ENCODE data around the gene AKAP6. TPM values are rescaled to one million over a fixed set of nuclear protein-coding genes. Genes with fewer than 3 reads are reported as not detected.
A peak's percentile ranks its signal among the peaks of the same experiment; 100 is the strongest.

Gene AKAP6
- total RNA-seq, 1 donor from 2014 or later, result 1.3 TPM

DNA sequence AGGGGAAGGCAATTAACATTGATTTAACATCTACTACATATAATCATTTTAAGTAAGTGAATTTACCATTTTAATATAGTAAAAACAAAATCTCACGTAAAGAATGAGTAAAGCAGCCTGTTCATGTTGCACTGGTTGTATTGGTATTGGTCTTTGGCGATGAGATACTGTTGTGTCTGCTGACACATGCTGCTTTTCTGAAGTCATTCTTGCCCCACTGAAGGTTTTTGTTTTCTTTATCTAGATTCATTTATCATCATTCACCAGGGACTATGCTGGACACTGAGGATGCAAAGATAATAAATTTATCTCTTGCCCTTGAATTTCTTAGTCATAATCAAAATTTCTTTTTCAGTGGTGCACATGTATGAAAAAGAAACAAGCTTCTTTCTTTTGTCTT lies 363.3 kb downstream of the AKAP6 start:
- DNase-seq (ENCODE audit: low read depth), result no peak
- Histone ChIP-seq H3K4me3 (ENCODE audit: low read depth, low read length) (no peak overlapping the region), H3K27me3 (ENCODE audit: control insufficient read depth, insufficient read depth, low read length) (no peaks in the 10 kb centered on the region), H3K36me3 (ENCODE audit: control insufficient read depth, insufficient read depth, low read length) (no peaks in the 10 kb centered on the region)
- TF ChIP-seq CTCF (IDR thresholded peaks at IDR 0.05; ENCODE audit: insufficient read depth, low read length, poor library complexity, severe bottlenecking), result no peak

- no peaks in the 10 kb centered on the region for H3K36me3 ChIP-seq (ENCODE audit: control insufficient read depth, insufficient read depth, low read length)
- peak; percentile 82 for DNase-seq (ENCODE audit: low read depth)
- no peak overlapping the region for H3K4me3 ChIP-seq (ENCODE audit: low read depth, low read length)
- H3K27me3 ChIP-seq (ENCODE audit: control insufficient read depth, insufficient read depth, low read length), result no peaks in the 10 kb centered on the region
- TF ChIP-seq CTCF (IDR thresholded peaks at IDR 0.05; ENCODE audit: insufficient read depth, low read length, poor library complexity, severe bottlenecking), result no peak
Measured at GRCh38 chr14:32693114-32693513, 364.0 kb downstream of the AKAP6 start.

DNA sequence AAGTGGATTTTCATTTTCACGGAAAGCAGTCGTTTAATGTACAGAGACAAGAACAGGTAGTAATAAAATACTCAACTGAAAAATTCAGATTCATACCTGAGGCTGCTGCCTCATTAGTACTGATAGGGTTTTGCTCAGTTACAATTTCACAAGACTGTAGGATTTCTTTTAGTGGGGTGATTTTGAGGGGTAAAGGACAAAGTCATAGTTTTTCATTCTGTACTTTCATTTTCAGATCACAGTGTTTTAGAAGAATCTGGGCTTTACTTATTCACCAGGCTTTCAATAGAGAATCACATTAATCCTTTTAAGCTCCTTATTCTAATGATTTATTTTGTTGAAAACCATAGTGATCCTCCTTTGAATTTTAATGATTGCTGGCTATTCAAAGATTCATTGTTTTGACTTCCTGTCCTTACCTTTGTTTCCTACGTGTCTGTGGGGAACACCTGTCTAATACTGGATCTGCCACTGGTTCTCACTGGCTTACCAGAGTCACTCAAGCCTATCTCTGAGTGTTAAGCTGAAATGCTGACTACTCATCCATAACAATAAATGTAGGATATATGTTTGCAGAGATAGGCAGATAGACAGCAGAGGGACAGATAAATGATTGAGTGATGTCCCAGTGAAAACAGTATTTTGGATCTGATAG lies 365.8 kb downstream of the AKAP6 start:
- H3K4me3 ChIP-seq (ENCODE audit: low read depth, low read length), result no peak overlapping the region
- no peaks in the 10 kb centered on the region for H3K27me3 ChIP-seq (ENCODE audit: control insufficient read depth, insufficient read depth, low read length)
- no peak for TF ChIP-seq CTCF (IDR thresholded peaks at IDR 0.05; ENCODE audit: insufficient read depth, low read length, poor library complexity, severe bottlenecking)
- no peaks in the 10 kb centered on the region for H3K36me3 ChIP-seq (ENCODE audit: control insufficient read depth, insufficient read depth, low read length)
- no peak for DNase-seq (ENCODE audit: low read depth)

DNA sequence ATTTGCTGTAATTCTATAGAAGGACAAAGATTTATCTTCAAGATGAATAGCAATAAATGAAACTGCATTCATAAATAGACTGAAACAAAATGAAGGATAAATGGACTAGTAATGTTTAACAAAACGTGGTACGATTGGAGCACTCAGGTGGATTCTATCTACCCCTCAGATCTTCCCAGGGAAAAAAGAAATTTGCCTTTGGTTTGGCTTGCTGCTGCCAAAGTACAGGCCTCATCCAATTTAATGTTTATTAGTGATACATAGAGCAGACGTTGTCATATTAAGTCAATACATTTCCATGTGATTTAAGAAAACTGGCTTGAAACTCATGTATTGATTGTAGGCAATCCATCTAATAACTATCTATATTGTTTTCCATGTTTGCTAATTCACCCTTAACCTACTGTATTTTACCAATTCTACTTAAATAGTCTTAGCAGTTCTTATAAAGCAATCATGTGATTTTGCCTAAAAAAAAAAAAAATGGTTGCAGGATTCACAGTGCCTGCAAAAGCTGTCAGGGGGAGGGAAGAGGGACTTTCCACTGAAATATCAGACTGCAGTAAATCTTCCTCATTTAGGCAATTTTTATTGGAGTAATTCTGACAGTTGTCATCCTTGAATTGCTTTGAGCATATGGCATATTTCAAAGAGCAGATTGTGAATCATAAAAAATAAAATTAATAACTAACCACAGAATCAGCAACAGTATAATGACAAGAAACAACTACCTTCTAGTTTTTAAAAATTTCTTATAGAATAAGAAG lies 367.4 kb downstream of the AKAP6 start:
- TF ChIP-seq CTCF (IDR thresholded peaks at IDR 0.05; ENCODE audit: insufficient read depth, low read length, poor library complexity, severe bottlenecking), result no peak
- no peak for DNase-seq (ENCODE audit: low read depth)
- H3K27me3 ChIP-seq (ENCODE audit: control insufficient read depth, insufficient read depth, low read length), result no peaks in the 10 kb centered on the region
- H3K4me3 ChIP-seq (ENCODE audit: low read depth, low read length), result no peak overlapping the region
- no peaks in the 10 kb centered on the region for H3K36me3 ChIP-seq (ENCODE audit: control insufficient read depth, insufficient read depth, low read length)

DNA sequence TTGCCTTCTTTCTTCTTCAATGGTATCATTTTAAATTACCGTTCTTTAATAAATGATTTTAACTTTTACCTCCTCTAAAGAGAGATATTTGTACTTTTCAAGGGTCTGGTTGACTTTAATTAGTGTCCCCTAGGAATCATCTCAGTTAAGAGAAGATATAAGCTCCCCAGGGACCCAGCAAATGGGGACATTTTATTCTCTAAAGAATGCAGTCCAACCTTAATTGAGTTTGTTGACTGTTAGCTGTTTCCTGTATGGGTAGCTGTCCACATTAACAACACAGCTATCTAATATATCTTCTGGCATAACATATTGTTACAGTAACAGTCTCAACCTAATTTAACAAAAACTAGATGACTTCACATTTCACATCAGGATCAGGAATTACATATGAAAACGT lies 368.0 kb downstream of the AKAP6 start:
- Histone ChIP-seq H3K4me3 (ENCODE audit: low read depth, low read length) (no peak overlapping the region), H3K36me3 (ENCODE audit: control insufficient read depth, insufficient read depth, low read length) (no peaks in the 10 kb centered on the region), H3K27me3 (ENCODE audit: control insufficient read depth, insufficient read depth, low read length) (no peaks in the 10 kb centered on the region)
- DNase-seq (ENCODE audit: low read depth), result no peak
- TF ChIP-seq CTCF (IDR thresholded peaks at IDR 0.05; ENCODE audit: insufficient read depth, low read length, poor library complexity, severe bottlenecking), result no peak

All from kidney epithelial cell (primary cell).